Measurements from ENCODE around the gene KIAA0825. TPM values are rescaled to one million over a fixed set of nuclear protein-coding genes. Genes with fewer than 3 reads are reported as not detected.

KIAA0825 gene
- total RNA-seq, 2 experiments from 2014 or later, result 1.1 to 2.0 TPM

GRCh38 chr5:94312298-94312697, 306.1 kb downstream of the KIAA0825 start:
- H3K9me3 Mint-ChIP-seq (ENCODE audit: insufficient read depth), result no peaks in the 10 kb centered on the region
- no peaks in the 10 kb centered on the region for H3K4me1 Mint-ChIP-seq (ENCODE audit: low read depth)
- DNase-seq (no peak), ATAC-seq (no peak)
- no peaks in the 10 kb centered on the region for H3K27me3 Mint-ChIP-seq (ENCODE audit: low read depth)
- ChIA-PET CTCF (no interaction called here), POLR2A (no interaction called here)
- no peak overlapping the region for H3K27ac Mint-ChIP-seq
- H3K4me3 Mint-ChIP-seq, result no peak overlapping the region
- no peaks in the 10 kb centered on the region for H3K36me3 Mint-ChIP-seq (ENCODE audit: low read depth)

- no peak for DNase-seq
- ChIA-PET POLR2A (no interaction called here), CTCF (no interaction called here)
- Mint-ChIP-seq H3K36me3 (ENCODE audit: low read depth) (no peaks in the 10 kb centered on the region), H3K4me3 (no peak overlapping the region), H3K27me3 (ENCODE audit: low read depth) (no peaks in the 10 kb centered on the region), H3K27ac (no peak overlapping the region), H3K4me1 (ENCODE audit: low read depth) (no peaks in the 10 kb centered on the region), H3K9me3 (ENCODE audit: insufficient read depth) (no peaks in the 10 kb centered on the region)
- ATAC-seq, result no peak
These were observed 307.6 kb downstream of the KIAA0825 start for GRCh38 chr5:94310833-94311232.

- Mint-ChIP-seq H3K4me3 (no peak overlapping the region), H3K9me3 (ENCODE audit: insufficient read depth) (no peaks in the 10 kb centered on the region), H3K4me1 (ENCODE audit: low read depth) (no peaks in the 10 kb centered on the region), H3K27me3 (ENCODE audit: low read depth) (no peaks in the 10 kb centered on the region), H3K27ac (no peak overlapping the region), H3K36me3 (ENCODE audit: low read depth) (no peaks in the 10 kb centered on the region)
- ATAC-seq (no peak), DNase-seq (no peak)
- ChIA-PET POLR2A (no interaction called here), CTCF (no interaction called here)
These were observed 309.3 kb downstream of the KIAA0825 start for GRCh38 chr5:94309141-94309540.

GRCh38 chr5:94308442-94308841, 310.0 kb downstream of the KIAA0825 start:
- DNase-seq, result no peak
- H3K27ac Mint-ChIP-seq, result no peak overlapping the region
- H3K4me1 Mint-ChIP-seq (ENCODE audit: low read depth), result no peaks in the 10 kb centered on the region

GRCh38 chr5:94304146-94304545, 314.3 kb downstream of the KIAA0825 start:
- H3K9me3 Mint-ChIP-seq (ENCODE audit: insufficient read depth), result no peaks in the 10 kb centered on the region
- ATAC-seq (no peak), DNase-seq (no peak)
- H3K4me3 Mint-ChIP-seq, result no peak overlapping the region
- H3K27me3 Mint-ChIP-seq (ENCODE audit: low read depth), result no peaks in the 10 kb centered on the region
- H3K4me1 Mint-ChIP-seq (ENCODE audit: low read depth), result no peaks in the 10 kb centered on the region
- no peaks in the 10 kb centered on the region for H3K36me3 Mint-ChIP-seq (ENCODE audit: low read depth)
- no peak overlapping the region for H3K27ac Mint-ChIP-seq
- POLR2A ChIA-PET, result no interaction called here
- CTCF ChIA-PET, result no interaction called here

More at GRCh38 chr5:94308442-94308841, 310.0 kb downstream of the KIAA0825 start:
- ATAC-seq, result no peak
- H3K27me3 Mint-ChIP-seq (ENCODE audit: low read depth), result no peaks in the 10 kb centered on the region
- ChIA-PET POLR2A (no interaction called here), CTCF (no interaction called here)
- H3K9me3 Mint-ChIP-seq (ENCODE audit: insufficient read depth), result no peaks in the 10 kb centered on the region
- H3K36me3 Mint-ChIP-seq (ENCODE audit: low read depth), result no peaks in the 10 kb centered on the region
- H3K4me3 Mint-ChIP-seq, result no peak overlapping the region

- CTCF ChIA-PET, result no interaction called here
- H3K27me3 Mint-ChIP-seq (ENCODE audit: low read depth), result no peaks in the 10 kb centered on the region
- no peak overlapping the region for H3K27ac Mint-ChIP-seq
- DNase-seq (no peak), ATAC-seq (no peak)
- no peaks in the 10 kb centered on the region for H3K4me1 Mint-ChIP-seq (ENCODE audit: low read depth)
- H3K4me3 Mint-ChIP-seq, result no peak overlapping the region
- H3K36me3 Mint-ChIP-seq (ENCODE audit: low read depth), result no peaks in the 10 kb centered on the region
- POLR2A ChIA-PET, result no interaction called here
- peaks cover 3% of the 10 kb centered on the region for H3K9me3 Mint-ChIP-seq (ENCODE audit: insufficient read depth)
These were observed 329.5 kb downstream of the KIAA0825 start for GRCh38 chr5:94288937-94289336.

GRCh38 chr5:94285984-94286383, 332.4 kb downstream of the KIAA0825 start:
- ATAC-seq (no peak), DNase-seq (no peak)
- no peaks in the 10 kb centered on the region for H3K4me1 Mint-ChIP-seq (ENCODE audit: low read depth)
- no peak overlapping the region for H3K4me3 Mint-ChIP-seq
- H3K36me3 Mint-ChIP-seq (ENCODE audit: low read depth), result no peaks in the 10 kb centered on the region
- H3K9me3 Mint-ChIP-seq (ENCODE audit: insufficient read depth), result no peaks in the 10 kb centered on the region
- POLR2A ChIA-PET, result no interaction called here
- CTCF ChIA-PET, result no interaction called here
- no peak overlapping the region for H3K27ac Mint-ChIP-seq
- H3K27me3 Mint-ChIP-seq (ENCODE audit: low read depth), result no peaks in the 10 kb centered on the region

- Mint-ChIP-seq H3K36me3 (ENCODE audit: low read depth) (no peaks in the 10 kb centered on the region), H3K4me3 (no peak overlapping the region), H3K4me1 (ENCODE audit: low read depth) (no peaks in the 10 kb centered on the region), H3K27me3 (ENCODE audit: low read depth) (no peaks in the 10 kb centered on the region), H3K9me3 (ENCODE audit: insufficient read depth) (no peaks in the 10 kb centered on the region), H3K27ac (no peak overlapping the region)
- DNase-seq (no peak), ATAC-seq (no peak)
- ChIA-PET POLR2A (no interaction called here), CTCF (no interaction called here)
These were observed 335.3 kb downstream of the KIAA0825 start for GRCh38 chr5:94283093-94283492.

GRCh38 chr5:94281236-94281801, 337.1 kb downstream of the KIAA0825 start:
- no peaks in the 10 kb centered on the region for H3K4me1 Mint-ChIP-seq (ENCODE audit: low read depth)
- no peaks in the 10 kb centered on the region for H3K27me3 Mint-ChIP-seq (ENCODE audit: low read depth)
- ATAC-seq, result no peak
- H3K36me3 Mint-ChIP-seq (ENCODE audit: low read depth), result no peaks in the 10 kb centered on the region
- H3K27ac Mint-ChIP-seq, result no peak overlapping the region
- no peaks in the 10 kb centered on the region for H3K9me3 Mint-ChIP-seq (ENCODE audit: insufficient read depth)
- DNase-seq, result no peak
- ChIA-PET CTCF (no interaction called here), POLR2A (no interaction called here)
- H3K4me3 Mint-ChIP-seq, result no peak overlapping the region

GRCh38 chr5:94276751-94277150, 341.7 kb downstream of the KIAA0825 start:
- no peak for DNase-seq
- ATAC-seq, result no peak
- no peaks in the 10 kb centered on the region for H3K36me3 Mint-ChIP-seq (ENCODE audit: low read depth)
- H3K4me3 Mint-ChIP-seq, result no peak overlapping the region
- no peaks in the 10 kb centered on the region for H3K9me3 Mint-ChIP-seq (ENCODE audit: insufficient read depth)
- no peaks in the 10 kb centered on the region for H3K4me1 Mint-ChIP-seq (ENCODE audit: low read depth)
- ChIA-PET POLR2A (no interaction called here), CTCF (no interaction called here)
- H3K27ac Mint-ChIP-seq, result no peak overlapping the region
- no peaks in the 10 kb centered on the region for H3K27me3 Mint-ChIP-seq (ENCODE audit: low read depth)

- no peaks in the 10 kb centered on the region for H3K27me3 Mint-ChIP-seq (ENCODE audit: low read depth)
- no peaks in the 10 kb centered on the region for H3K4me1 Mint-ChIP-seq (ENCODE audit: low read depth)
- ATAC-seq (no peak), DNase-seq (no peak)
- H3K36me3 Mint-ChIP-seq (ENCODE audit: low read depth), result no peaks in the 10 kb centered on the region
- ChIA-PET POLR2A (no interaction called here), CTCF (no interaction called here)
- no peaks in the 10 kb centered on the region for H3K9me3 Mint-ChIP-seq (ENCODE audit: insufficient read depth)
- no peak overlapping the region for H3K27ac Mint-ChIP-seq
- H3K4me3 Mint-ChIP-seq, result no peak overlapping the region
These were observed 342.4 kb downstream of the KIAA0825 start for GRCh38 chr5:94276048-94276447.

- ATAC-seq (no peak), DNase-seq (no peak)
- ChIA-PET POLR2A (no interaction called here), CTCF (no interaction called here)
- no peak overlapping the region for H3K27ac Mint-ChIP-seq
- H3K36me3 Mint-ChIP-seq (ENCODE audit: low read depth), result no peaks in the 10 kb centered on the region
- no peaks in the 10 kb centered on the region for H3K9me3 Mint-ChIP-seq (ENCODE audit: insufficient read depth)
- H3K4me1 Mint-ChIP-seq (ENCODE audit: low read depth), result no peaks in the 10 kb centered on the region
- H3K27me3 Mint-ChIP-seq (ENCODE audit: low read depth), result no peaks in the 10 kb centered on the region
- H3K4me3 Mint-ChIP-seq, result no peak overlapping the region
These were observed 343.7 kb downstream of the KIAA0825 start for GRCh38 chr5:94274707-94275106.

- no peaks in the 10 kb centered on the region for H3K36me3 Mint-ChIP-seq (ENCODE audit: low read depth)
- no peak overlapping the region for H3K27ac Mint-ChIP-seq
- no peak for DNase-seq
- no peaks in the 10 kb centered on the region for H3K9me3 Mint-ChIP-seq (ENCODE audit: insufficient read depth)
- no peaks in the 10 kb centered on the region for H3K27me3 Mint-ChIP-seq (ENCODE audit: low read depth)
- ChIA-PET POLR2A (no interaction called here), CTCF (no interaction called here)
- no peak overlapping the region for H3K4me3 Mint-ChIP-seq
- H3K4me1 Mint-ChIP-seq (ENCODE audit: low read depth), result no peaks in the 10 kb centered on the region
- no peak for ATAC-seq
These were observed 350.2 kb downstream of the KIAA0825 start for GRCh38 chr5:94268226-94268625.

Measured in activated CD8-positive, alpha-beta T cell treated with anti-CD3 and anti-CD28 coated beads, Interleukin-2, amount 10 ng/mL, durations not matched to agents 7 days and 5 days (primary cell).